Gastroesophageal sphincter (tissue), 4 donors: ENCODE measurements around the gene LBR. TPM values are rescaled to one million over a fixed set of nuclear protein-coding genes. Genes with fewer than 3 reads are reported as not detected.
"Not testable (repeated sequence)": the region's sequence is repeated elsewhere in the genome, so short reads cannot be mapped to it uniquely, and the experiment has no call there.

Experiments used
- ATAC-seq: fragments of 150-250 bp; one replicate; pipeline ENCODE4 v1.9.1; 2016; ENCODE audit warnings: mild to moderate bottlenecking, moderate library complexity
- H3K27ac ChIP-seq, 4 donors: fragments of 200-600 bp; sonication (generic) in 3 of 4; 1 replicate in 3 of 4; 2 replicates in 1 of 4; pipeline ENCODE4 v1.5.1; 2016 to 2019
- H3K27me3 ChIP-seq: fragments of 200-600 bp; sonication (generic); one replicate; pipeline ENCODE4 v1.5.1; 2019
- H3K36me3 ChIP-seq, 2 donors: fragments of 200-600 bp; sonication (generic); one replicate each; pipeline ENCODE4 v1.5.1; 2019; ENCODE audit warnings: control low read depth in 1 of 2
- H3K4me1 ChIP-seq, 3 donors: fragments of 200-600 bp; sonication (generic); 1 replicate in 2 of 3; 2 replicates in 1 of 3; pipeline ENCODE4 v1.5.1; 2016 to 2019; ENCODE audit warnings: control low read depth in 2 of 3
- H3K4me3 ChIP-seq, 2 donors: fragments of 200-600 bp; sonication (generic); one replicate each; pipeline ENCODE4 v1.5.1; 2019; ENCODE audit warnings: mild to moderate bottlenecking in 1 of 2, moderate library complexity in 1 of 2
- H3K9me3 ChIP-seq, 3 donors: fragments of 200-600 bp; sonication (generic); one replicate each; pipeline ENCODE4 v1.5.1; 2017 to 2019; ENCODE audit warnings: control low read depth in 2 of 3
- EP300 ChIP-seq: sonication (generic); formaldehyde crosslinking; IDR thresholded peaks from one replicate; pipeline ENCODE4 v1.6.1; 2017; ENCODE audit warnings: antibody characterized with exemption, mild to moderate bottlenecking
- POLR2A ChIP-seq, 2 donors: fragments of 450-650 bp; IDR thresholded peaks; one replicate each; pipeline ENCODE4 v1.6.1; 2017; ENCODE audit warnings: antibody characterized with exemption in 2 of 2, mild to moderate bottlenecking in 2 of 2, moderate library complexity in 1 of 2
- POLR2AphosphoS5 ChIP-seq: sonication (generic); formaldehyde crosslinking; IDR thresholded peaks from one replicate; pipeline ENCODE4 v1.6.1; 2017; ENCODE audit warnings: antibody characterized with exemption
- WGBS, 2 donors: methylation state at CpG; one replicate each; pipeline ENCODE4 v1.1.5; 2018; ENCODE audit warnings: low coverage in 1 of 2; 5-methylcytosine and 5-hydroxymethylcytosine counted together
- total RNA-seq, 4 donors: library from RNA; depleted of rRNA; stranded (reverse); fragments of >200 nt; gene quantifications; one replicate each; pipeline ENCODE4 v1.1.0, GENCODE V29; 2016
- TF ChIP-seq, protein P1 (sequence below), 4 experiments: fragments of 200-600 bp in 2 of 4; fragments of 450-650 bp in 2 of 4; sonication (generic) in 1 of 4; IDR thresholded peaks; one replicate each; pipeline ENCODE4 v1.5.1; 2017 to 2019; ENCODE audit warnings: antibody characterized with exemption in 4 of 4, mild to moderate bottlenecking in 2 of 4, moderate library complexity in 2 of 4

LBR gene
- total RNA-seq, 4 donors from 2014 or later, result 78.2 to 139 (median 92.8) TPM

DNA sequence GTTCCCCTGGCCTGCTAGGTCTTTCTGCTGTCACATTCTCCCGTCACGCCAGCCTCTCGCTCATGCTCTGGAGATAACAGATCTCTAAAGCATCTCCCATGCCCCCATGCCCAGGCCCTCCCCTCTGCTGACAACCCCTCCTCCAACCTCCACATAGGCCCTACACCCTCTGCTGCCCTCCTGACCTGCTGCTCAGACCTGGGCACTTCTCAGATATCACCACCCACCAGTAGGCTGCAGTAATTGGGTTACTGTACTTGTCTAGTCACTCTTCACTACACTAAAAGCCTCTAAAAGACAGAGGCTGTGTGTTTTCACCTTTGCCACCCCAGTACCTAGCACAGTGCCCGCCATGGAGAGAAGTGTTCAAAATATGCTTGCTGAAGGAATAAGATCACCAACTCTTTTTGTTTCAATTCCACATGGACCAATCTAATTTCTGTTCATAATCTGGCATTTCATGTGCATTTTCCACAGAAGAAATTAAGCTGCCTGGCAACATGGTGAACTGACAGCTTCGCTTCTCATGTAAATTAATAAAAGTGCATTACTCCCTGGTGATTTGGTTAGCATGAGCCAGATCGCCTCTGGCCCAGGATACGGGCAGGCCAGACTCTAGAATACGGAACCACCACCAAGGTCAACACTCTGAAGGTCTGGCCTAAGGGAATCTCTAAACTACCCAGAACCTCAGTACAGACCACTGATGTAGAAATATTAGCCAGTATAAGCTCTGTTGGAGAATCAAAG is 20.7 kb downstream of the LBR start:
- Histone ChIP-seq H3K4me1 (peaks cover 0 to 13% (median 0%) of the 10 kb centered on the region in 3 donors), H3K27me3 (no peaks in the 10 kb centered on the region), H3K4me3 (no peak overlapping the region), H3K36me3 (peaks cover 11 to 100% of the 10 kb centered on the region in 2 donors), H3K27ac (no peak overlapping the region), H3K9me3 (no peaks in the 10 kb centered on the region)
- TF ChIP-seq POLR2AphosphoS5 (no peak), POLR2A (IDR thresholded peaks at IDR 0.05) (no peak), EP300 (no peak)
- TF ChIP-seq, protein P1, sequence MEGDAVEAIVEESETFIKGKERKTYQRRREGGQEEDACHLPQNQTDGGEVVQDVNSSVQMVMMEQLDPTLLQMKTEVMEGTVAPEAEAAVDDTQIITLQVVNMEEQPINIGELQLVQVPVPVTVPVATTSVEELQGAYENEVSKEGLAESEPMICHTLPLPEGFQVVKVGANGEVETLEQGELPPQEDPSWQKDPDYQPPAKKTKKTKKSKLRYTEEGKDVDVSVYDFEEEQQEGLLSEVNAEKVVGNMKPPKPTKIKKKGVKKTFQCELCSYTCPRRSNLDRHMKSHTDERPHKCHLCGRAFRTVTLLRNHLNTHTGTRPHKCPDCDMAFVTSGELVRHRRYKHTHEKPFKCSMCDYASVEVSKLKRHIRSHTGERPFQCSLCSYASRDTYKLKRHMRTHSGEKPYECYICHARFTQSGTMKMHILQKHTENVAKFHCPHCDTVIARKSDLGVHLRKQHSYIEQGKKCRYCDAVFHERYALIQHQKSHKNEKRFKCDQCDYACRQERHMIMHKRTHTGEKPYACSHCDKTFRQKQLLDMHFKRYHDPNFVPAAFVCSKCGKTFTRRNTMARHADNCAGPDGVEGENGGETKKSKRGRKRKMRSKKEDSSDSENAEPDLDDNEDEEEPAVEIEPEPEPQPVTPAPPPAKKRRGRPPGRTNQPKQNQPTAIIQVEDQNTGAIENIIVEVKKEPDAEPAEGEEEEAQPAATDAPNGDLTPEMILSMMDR (IDR thresholded peaks at IDR 0.05), result no peak
- ATAC-seq, result no peak
- WGBS, 2 donors, result 93 to 95% methylated on average over 5 to 7 of the region's 8 CpGs

DNA sequence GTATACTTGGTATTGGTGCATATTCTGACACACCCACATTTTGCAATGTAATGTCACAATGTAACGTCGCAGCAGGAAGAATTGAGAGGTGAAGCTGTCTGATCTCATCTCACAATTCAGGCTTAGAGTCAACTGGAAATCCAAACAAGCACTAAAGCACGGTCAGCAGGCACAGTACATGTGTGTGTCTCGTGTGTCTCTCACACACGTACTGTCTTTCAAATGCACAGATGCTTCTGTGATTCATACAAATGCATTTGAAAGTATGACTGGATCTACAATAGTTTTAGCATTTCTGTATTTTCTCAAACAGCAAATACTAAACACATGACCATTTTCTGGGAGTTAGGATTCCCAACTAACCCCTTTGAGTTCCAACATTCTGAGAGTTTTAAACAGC is 26.9 kb downstream of the LBR start:
- 68 to 79% methylated on average over 5 of the region's 5 CpGs for WGBS, 2 donors
- TF ChIP-seq, protein P1 (IDR thresholded peaks at IDR 0.05), result no peak
- no peak for TF ChIP-seq POLR2A (IDR thresholded peaks at IDR 0.05)
- H3K9me3 ChIP-seq, result no peaks in the 10 kb centered on the region
- no peak overlapping the region for H3K27ac ChIP-seq
- H3K4me1 ChIP-seq, result peaks cover 0 to 5% (median 0%) of the 10 kb centered on the region in 3 donors
- H3K4me3 ChIP-seq, result no peak overlapping the region
- peaks cover 0 to 95% of the 10 kb centered on the region in 2 donors for H3K36me3 ChIP-seq
- no peak for ATAC-seq
- H3K27me3 ChIP-seq, result no peaks in the 10 kb centered on the region

DNA sequence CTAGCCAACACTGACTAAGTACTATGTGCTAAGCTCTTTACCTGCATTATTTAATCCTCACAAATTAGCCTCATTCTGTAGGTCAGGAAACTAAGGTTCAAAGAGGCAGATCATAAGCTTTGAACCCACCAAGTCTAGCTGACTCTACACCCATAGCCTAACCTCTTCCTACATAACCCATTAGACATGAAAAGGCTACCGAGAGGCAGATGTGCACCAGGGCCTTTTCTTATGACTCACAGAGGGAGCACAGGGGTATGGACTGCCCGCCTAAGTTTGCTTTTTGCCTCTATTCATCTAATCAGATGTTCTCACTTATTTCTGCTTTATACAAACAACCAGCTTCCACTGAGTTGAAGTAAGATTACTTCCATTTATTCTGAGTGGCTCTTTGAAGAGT is 31.5 kb downstream of the LBR start:
- WGBS, 2 donors, result 62% methylated on average over 2 of the region's 2 CpGs; no CpG with 5 or more reads in 1 of the 2 donors
- ATAC-seq, result no peak
- Histone ChIP-seq H3K27ac (no peak overlapping the region), H3K4me1 (peaks cover 0 to 3% (median 0%) of the 10 kb centered on the region in 3 donors), H3K9me3 (no peaks in the 10 kb centered on the region), H3K4me3 (no peak overlapping the region), H3K27me3 (no peaks in the 10 kb centered on the region), H3K36me3 (peaks cover 0 to 64% of the 10 kb centered on the region in 2 donors)
- TF ChIP-seq EP300 (no peak), POLR2A (IDR thresholded peaks at IDR 0.05) (no peak), POLR2AphosphoS5 (no peak)
- TF ChIP-seq, protein P1 (IDR thresholded peaks at IDR 0.05), result no peak

DNA sequence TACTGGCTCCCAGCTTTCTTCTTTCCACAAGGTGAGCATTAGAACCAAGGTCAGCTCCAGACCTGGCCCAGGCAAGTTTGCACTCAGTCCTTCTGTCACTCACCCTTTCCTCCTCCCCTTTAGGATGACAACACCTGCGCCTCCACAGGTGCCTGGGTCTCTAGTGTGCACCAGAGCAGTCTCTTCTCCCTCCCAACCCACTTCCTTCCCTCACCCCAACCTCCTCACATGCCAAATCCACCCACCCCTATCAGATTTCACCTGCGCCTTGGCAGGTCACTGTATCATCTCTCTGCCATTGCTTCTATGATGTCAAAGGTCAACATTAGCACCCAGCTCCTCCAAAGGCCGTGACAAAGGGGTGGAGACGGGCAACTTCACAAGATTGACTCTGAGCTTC is 38.0 kb downstream of the LBR start:
- no peak for ATAC-seq
- Histone ChIP-seq H3K27ac (no peak overlapping the region), H3K27me3 (no peaks in the 10 kb centered on the region), H3K4me1 (no peaks in the 10 kb centered on the region), H3K9me3 (no peaks in the 10 kb centered on the region), H3K4me3 (no peak overlapping the region), H3K36me3 (peaks cover 0 to 8% of the 10 kb centered on the region in 2 donors)
- TF ChIP-seq EP300 (no peak), POLR2A (IDR thresholded peaks at IDR 0.05) (no peak), POLR2AphosphoS5 (no peak)
- TF ChIP-seq, protein P1 (IDR thresholded peaks at IDR 0.05), result no peak
- 79 to 98% methylated on average over 2 to 4 of the region's 4 CpGs for WGBS, 2 donors

DNA sequence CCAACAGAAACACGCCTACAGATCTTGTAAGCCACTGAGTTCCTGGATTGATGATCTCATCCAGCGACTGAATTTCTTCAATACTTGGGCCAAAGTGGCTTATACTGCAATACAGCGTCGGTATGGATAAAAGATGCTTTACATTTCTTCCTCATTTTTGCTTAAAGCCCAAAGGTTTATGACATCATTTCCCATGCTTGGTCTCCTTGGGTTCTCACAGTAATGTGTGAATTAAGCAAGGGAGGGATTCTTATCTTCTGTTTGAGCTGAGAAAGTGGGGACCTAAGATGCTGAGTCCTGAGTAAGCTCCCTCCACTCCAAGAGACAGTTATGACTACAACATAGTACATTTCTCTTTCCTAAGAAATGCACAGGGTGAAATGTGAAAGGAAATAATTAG is 39.5 kb downstream of the LBR start:
- WGBS, 2 donors, result 52 to 73% methylated on average over 3 to 4 of the region's 4 CpGs
- no peak for ATAC-seq
- Histone ChIP-seq H3K27ac (no peak overlapping the region), H3K9me3 (no peaks in the 10 kb centered on the region), H3K4me3 (no peak overlapping the region), H3K4me1 (no peaks in the 10 kb centered on the region), H3K27me3 (no peaks in the 10 kb centered on the region), H3K36me3 (peaks cover 0 to 8% of the 10 kb centered on the region in 2 donors)
- TF ChIP-seq EP300, result no peak
- TF ChIP-seq, protein P1 (IDR thresholded peaks at IDR 0.05), result no peak
- TF ChIP-seq POLR2AphosphoS5, result no peak
- no peak for TF ChIP-seq POLR2A (IDR thresholded peaks at IDR 0.05)

DNA sequence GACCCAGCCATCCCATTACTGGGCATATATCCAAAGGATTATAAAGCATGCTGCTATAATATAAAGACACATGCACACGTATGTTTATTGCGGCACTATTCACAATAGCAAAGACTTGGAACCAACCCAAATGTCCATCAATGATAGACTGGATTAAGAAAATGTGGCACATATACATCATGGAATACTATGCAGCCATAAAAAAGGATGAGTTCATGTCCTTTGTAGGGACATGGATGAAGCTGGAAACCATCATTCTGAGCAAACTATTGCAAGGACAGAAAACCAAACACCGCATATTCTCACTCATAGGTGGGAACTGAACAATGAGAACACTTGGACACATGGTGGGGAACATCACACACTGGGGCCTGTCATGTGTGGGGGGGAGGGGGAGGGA is 41.0 kb downstream of the LBR start:
- ATAC-seq, result not testable (repeated sequence)
- 89% methylated on average over 2 of the region's 3 CpGs; no CpG with 5 or more reads in 1 of the 2 donors for WGBS, 2 donors

More for the DNA sequence above, 41.0 kb downstream of the LBR start:
- H3K27ac ChIP-seq, H3K9me3 ChIP-seq, H3K4me1 ChIP-seq, H3K36me3 ChIP-seq, H3K4me3 ChIP-seq, H3K27me3 ChIP-seq: not testable (repeated sequence)
